SH-SY5Y (cell line): ENCODE data around the gene SUPT20HL2.

Experiments used
- GATA2 ChIP-seq: IDR thresholded peaks from 2 replicates; pipeline ENCODE4 v1.6.1; 2011; ENCODE audit warnings: mild to moderate bottlenecking, low read depth, low read length
- GATA3 ChIP-seq: IDR thresholded peaks from 2 replicates; pipeline ENCODE4 v1.6.1; 2011; ENCODE audit warnings: low read depth, mild to moderate bottlenecking, low read length, moderate library complexity

DNA sequence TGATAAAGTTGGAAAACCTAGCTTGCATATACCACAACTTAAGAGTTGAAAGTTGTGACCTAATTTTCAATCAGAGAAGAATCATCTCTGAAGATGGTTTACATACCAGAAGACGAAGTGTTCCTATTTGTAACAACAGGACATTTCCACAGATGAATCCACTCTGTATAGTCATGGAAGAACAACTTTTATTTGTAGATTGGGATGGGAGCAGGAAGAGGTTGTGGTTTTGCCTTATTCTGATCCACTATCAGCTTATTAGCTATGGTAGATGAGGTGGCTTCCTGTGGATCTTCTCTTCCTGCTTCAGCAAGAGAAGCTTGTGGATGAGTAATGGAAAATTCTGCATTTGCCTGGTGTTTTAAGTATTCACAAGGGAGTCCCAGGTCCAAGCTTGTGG, 27.9 kb upstream of the SUPT20HL2 start:
- TF ChIP-seq GATA3 (no peak), GATA2 (no peak)
